Adrenal gland (tissue), 5 donors: Measurements from ENCODE around the gene LAMA5.

Experiments
- POLR2A ChIP-seq, 2 donors: fragments of 450-650 bp; IDR thresholded peaks; one replicate each; pipeline ENCODE4 v1.6.1; 2017; ENCODE audit warnings: antibody characterized with exemption in 2 of 2, mild to moderate bottlenecking in 2 of 2, moderate library complexity in 1 of 2
- TF ChIP-seq, protein P1 (sequence below), 6 experiments: fragments of 450-650 bp in 4 of 6; fragments of 200-600 bp in 2 of 6; sonication (generic) in 1 of 6; IDR thresholded peaks; 1 replicate in 5 of 6; 2 replicates in 1 of 6; pipeline versions ENCODE4 v1.5.1 to v1.8.0; 2016 to 2021; ENCODE audit warnings: antibody characterized with exemption in 6 of 6, mild to moderate bottlenecking in 2 of 6, moderate library complexity in 1 of 6
- donor health status: DM: no; HTN: no; CAD: no.

DNA sequence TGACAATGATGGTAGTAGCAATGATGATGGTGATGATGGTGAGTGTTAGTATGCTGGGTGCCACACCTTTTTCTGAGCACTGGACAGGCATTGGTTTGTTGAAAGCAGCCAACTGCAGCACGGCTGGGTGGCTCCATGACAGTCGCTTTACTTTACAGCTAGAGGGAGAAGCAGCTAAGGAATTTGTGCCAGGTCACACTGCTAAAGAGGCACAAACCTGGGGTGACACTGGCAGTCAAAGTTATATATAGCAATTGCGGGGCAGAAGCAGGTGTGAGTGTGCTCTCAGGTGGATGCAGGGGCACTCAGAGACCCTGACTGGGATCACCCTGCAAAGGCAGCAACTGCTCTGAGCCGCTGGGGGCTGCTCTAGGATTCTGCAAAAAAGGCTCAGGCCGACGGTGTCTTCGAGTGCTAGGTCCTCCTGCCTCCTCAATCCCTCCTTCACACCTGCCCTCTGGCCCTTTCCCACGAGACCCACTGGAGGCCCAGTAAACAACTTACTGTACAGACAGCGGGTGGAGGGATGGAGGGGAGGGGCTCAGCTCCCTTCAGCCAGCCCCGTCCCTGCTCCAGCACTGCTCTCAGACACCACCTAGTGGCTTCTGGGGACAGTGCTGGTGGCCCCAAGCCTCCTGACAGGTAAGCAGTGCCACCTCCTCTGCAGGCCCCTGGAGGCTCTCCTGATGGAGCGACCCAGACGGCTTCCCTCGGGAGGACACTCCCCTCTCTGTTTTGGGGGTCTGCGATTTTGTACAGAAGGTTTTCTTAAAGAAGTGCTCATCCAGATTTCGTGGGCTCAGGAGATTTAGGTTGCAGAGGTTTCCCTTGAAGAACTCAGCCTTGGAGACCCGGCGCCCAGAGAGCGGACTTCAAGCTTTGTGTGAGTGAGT, 15.4 kb upstream of the LAMA5 start:
- no peak for TF ChIP-seq POLR2A (IDR thresholded peaks at IDR 0.05)
- TF ChIP-seq, protein P1, sequence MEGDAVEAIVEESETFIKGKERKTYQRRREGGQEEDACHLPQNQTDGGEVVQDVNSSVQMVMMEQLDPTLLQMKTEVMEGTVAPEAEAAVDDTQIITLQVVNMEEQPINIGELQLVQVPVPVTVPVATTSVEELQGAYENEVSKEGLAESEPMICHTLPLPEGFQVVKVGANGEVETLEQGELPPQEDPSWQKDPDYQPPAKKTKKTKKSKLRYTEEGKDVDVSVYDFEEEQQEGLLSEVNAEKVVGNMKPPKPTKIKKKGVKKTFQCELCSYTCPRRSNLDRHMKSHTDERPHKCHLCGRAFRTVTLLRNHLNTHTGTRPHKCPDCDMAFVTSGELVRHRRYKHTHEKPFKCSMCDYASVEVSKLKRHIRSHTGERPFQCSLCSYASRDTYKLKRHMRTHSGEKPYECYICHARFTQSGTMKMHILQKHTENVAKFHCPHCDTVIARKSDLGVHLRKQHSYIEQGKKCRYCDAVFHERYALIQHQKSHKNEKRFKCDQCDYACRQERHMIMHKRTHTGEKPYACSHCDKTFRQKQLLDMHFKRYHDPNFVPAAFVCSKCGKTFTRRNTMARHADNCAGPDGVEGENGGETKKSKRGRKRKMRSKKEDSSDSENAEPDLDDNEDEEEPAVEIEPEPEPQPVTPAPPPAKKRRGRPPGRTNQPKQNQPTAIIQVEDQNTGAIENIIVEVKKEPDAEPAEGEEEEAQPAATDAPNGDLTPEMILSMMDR (IDR thresholded peaks at IDR 0.05), result peak; percentile 85 to 94 (median 92)
